ENCODE measurements around the gene HOXA3.
A peak's percentile ranks its signal among the peaks of the same experiment; 100 is the strongest.

HOXA3 gene

DNA sequence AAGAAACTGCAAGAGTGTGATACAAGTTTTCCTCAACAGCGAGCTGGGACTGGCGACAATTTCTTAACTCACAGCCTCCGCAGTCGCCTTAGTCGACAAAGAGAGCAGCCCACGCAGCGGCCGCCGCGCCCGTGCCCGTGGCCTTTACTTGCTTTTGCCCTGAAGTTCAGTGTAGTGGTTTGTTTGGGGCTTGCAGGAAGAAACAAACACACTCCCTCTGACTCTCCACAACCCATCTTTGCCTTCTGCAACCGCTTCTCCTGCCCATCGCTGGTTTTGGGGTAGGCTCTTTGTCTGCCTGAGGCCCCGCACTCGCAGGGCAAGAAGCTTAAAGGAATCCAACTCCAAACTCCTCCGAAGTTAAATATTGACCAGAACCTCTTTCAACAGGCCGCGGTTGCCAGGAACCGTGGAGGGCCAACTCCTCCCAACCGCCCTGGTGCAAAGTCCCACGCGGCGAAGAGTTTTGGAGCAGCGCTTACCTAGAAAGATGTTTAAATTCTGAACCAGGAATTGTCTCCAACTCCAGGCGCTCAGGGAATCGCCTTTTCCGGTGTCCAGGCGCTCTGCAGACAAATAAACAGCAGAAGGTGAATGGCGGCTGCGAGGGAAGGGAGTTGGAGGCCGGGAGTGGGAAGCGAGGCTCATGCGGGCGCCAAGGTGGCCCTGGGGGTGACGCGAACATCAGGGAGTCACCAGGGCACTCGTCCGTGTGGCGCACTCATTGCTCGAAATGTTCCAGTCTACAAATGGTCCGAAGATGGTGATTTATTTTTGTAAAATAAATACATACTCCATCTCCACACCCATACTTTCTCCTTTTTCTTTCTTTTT lies 30.1 kb downstream of the HOXA3 start:
- peak overlapping the region; percentile 19; the same call in 1 of the 2 replicates for H3K27ac ChIP-seq
- TF ChIP-seq CTCF (conservative IDR thresholded peaks at IDR 0.05) (no peak), ZFX (IDR thresholded peaks at IDR 0.05) (no peak)

DNA sequence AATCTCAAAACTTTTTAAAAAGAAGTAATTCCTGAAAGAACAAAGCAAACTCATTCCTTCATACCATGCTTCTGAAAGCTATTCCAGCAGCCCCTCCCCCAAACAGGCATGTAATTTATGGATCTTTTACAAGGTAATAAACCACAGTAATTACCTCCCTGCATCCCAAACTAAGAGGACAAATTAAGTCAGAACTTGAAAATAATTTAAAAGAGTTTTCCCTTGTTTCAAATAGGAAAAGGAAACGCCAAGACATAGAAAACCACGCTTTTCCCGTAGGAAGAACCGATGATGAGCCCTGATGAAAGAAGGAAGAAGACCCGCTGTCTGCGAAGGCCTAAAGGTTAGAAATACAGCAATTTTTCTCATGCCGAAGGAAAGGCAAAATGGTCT lies 30.7 kb downstream of the HOXA3 start:
- H3K27ac ChIP-seq = peak overlapping the region; percentile 19; the same call in 1 of the 2 replicates

GRCh38 chr7:27119412-27119911 lies 32.9 kb downstream of the HOXA3 start:
- TF ChIP-seq CTCF (conservative IDR thresholded peaks at IDR 0.05) = no peak
- TF ChIP-seq ZFX (IDR thresholded peaks at IDR 0.05) = no peak
- no peak overlapping the region for H3K27ac ChIP-seq

More for the DNA sequence above, 30.7 kb downstream of the HOXA3 start:
- no peak for TF ChIP-seq CTCF (conservative IDR thresholded peaks at IDR 0.05)
- TF ChIP-seq ZFX (IDR thresholded peaks at IDR 0.05) = no peak

DNA sequence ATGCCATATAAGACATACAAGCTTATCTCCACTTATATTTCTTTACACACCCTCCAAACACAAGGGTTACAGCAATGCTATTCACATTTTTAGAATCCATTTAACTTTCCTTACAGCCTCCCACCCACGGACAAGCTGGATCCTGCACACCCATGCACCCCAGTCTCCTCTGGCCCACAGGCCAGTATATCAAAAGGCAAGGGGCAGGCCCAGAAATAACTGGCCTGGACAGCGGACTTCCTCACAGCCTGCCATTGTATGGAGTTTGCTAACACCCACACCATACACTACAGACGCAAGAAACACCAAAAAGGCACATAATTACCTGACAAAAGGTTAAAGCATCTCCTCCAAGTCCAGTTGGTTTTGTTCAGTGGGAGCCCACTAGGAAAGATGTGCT lies 33.8 kb downstream of the HOXA3 start:
- TF ChIP-seq ZFX (IDR thresholded peaks at IDR 0.05) (no peak), CTCF (conservative IDR thresholded peaks at IDR 0.05) (no peak)
- no peak overlapping the region for H3K27ac ChIP-seq

DNA sequence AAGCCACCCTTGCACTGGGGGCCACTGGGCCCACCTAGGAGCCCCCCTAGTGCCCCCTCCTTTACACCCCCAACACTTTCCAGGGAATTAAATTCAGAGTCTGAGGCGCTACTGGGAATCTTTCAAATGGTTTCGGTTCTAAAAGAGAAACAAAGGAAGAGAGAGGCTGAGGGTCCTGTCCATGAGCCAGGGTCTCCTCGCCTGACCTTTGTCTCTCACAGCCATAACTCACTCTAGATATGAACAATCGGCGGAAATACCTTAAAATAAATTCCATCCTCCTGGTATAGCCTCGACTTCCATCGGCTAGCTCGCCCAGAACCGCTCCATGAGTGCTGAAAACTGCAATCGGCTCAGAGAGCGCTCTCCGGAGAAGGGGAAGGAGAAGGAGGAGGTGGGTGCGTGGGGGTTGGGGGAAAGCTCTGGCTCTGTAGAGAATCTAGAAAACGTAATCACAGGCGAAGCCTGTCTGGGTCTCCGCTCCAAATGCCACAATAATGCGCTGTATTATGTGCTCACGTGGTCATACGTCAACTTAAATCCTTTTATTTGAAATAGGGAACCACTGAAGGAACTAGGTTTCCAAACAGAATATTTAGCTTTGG lies 34.4 kb downstream of the HOXA3 start:
- H3K27ac ChIP-seq = no peak overlapping the region

GRCh38 chr7:27116962-27117886 lies 35.2 kb downstream of the HOXA3 start:
- no peak overlapping the region for H3K27ac ChIP-seq
- no peak for TF ChIP-seq ZFX (IDR thresholded peaks at IDR 0.05)
- no peak for TF ChIP-seq CTCF (conservative IDR thresholded peaks at IDR 0.05)

More for the DNA sequence above, 34.4 kb downstream of the HOXA3 start:
- TF ChIP-seq ZFX (IDR thresholded peaks at IDR 0.05) = no peak
- no peak for TF ChIP-seq CTCF (conservative IDR thresholded peaks at IDR 0.05)
